HG03097 (cell line): ENCODE results near the gene RAB11FIP4.

ENCODE experiments used
- ATAC-seq: cut with Tn5 transposase; IDR thresholded peaks from one replicate; pipeline ENCODE4 v1.9.1; 2021; ENCODE audit not compliant: unreplicated experiment, low FRiP score

Gene RAB11FIP4

DNA sequence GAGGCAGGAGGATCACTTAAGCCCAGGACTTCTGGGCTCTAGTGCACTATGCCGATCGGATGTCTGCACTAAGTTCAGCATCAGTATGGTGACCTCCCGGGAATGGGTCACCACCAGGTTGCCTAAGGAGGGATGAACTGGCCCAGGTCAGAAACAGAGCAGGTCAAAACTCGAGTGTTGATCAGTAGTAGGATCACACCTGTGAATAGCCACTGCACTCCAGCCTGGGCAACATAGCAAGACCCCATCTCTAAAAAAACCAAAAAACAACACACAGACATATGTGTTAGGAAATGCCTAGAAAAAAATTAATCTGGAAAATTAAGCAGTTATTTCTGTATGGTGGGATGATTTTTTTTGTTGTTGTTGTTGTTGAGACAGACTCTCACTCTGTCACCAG is 127.0 kb downstream of the RAB11FIP4 start:
- ATAC-seq, result no peak

DNA sequence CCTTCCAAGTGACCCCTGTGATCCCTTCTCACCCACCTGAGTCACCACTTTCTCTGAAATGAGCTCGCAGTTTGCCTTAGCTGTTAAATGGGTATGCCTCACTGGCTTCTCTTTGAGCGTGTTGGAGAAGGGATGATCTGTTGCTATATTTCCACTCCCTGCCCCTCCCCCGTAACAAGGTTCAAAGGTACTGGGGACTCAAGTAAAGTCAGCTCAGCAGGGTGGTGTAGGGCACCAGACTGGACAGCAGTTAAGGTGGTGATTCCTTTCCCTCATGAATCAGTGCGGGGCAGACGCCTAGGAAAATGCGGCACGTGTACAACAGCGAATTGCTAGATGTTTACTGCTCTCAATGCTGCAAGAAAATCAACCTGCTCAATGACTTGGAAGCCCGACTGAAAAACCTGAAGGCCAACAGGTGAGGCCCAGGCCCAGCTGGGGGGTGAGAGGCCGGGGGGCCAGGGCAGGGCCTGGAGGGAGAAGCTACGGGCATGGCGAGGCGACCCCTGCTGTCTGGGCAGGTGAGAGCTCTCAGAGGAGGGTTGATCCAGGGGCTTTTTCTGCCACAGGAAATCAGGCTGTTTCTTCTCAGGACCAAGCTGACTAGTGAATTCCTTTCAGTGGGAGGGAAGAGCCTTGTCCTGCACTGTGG is 130.3 kb downstream of the RAB11FIP4 start:
- ATAC-seq, result no peak

GRCh38 chr17:31522284-31522931 is 130.9 kb downstream of the RAB11FIP4 start:
- no peak for ATAC-seq

DNA sequence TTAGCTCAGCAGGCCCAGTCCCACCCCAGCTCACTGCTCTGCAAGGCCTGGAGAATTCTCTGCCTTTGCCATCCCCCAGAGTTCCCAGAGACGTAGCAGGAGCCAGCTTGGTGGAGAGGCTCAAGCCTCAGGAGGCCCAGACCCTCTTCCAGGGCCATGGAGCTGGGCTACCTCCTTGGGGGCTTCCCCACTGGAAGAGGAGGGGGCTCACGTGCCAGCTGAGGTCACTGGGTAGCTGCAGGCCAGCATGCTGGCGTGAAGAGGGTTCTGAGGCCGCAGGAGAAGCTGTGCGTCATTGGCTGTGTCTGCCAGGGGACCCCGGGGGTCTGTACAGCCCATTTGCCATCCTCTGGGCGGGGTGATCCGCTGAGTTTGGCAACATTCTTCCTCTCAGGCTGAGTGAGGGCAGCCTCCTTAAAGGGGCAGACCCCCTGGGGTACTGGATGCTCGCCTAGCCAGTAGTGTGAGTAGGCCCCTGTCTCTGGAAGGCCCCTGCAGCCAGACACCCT is 131.6 kb downstream of the RAB11FIP4 start:
- ATAC-seq, result no peak

DNA sequence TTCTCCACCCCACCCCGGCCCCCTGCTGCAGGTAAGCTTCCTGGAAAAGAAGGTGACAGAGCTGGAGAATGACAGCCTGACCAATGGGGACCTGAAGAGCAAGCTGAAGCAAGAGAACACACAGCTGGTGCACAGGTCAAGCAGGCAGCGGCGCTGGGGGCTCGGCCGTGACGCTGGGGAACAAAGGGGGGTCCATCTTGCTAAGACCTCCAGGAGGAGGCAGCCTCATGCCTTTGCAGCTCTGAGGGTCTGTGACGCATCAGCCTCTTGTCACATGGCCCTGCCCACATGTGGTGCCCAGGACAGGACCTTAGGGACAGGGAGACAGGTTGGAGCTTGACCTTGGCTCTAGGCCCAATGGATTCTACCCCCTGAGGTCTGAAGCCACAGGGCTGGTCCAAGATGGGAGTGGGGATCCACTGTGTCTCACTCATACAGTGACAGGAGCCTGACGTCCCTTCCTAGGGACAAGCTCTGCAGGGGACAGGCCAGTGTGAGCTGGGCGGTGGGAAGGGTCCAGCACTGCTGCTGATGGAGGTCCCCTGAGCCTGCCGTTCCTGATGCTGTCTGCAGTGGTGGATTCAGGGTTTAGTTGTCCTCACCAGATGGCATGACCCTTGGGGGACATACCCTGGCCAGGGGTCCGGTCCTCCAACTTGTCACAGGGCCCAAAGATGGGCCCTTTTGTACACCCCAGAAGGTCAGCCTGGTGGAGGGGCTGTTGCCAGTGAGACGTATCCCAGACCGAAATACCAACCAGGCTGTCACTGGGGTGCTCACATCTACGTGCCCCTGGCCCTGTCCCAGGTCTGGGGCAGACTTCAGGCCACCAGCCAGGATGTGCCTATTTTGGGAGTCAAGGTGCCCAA is 132.6 kb downstream of the RAB11FIP4 start:
- ATAC-seq, result no peak

GRCh38 chr17:31524926-31525800 is 133.7 kb downstream of the RAB11FIP4 start:
- no peak for ATAC-seq

GRCh38 chr17:31525801-31526549 is 134.5 kb downstream of the RAB11FIP4 start:
- no peak for ATAC-seq

DNA sequence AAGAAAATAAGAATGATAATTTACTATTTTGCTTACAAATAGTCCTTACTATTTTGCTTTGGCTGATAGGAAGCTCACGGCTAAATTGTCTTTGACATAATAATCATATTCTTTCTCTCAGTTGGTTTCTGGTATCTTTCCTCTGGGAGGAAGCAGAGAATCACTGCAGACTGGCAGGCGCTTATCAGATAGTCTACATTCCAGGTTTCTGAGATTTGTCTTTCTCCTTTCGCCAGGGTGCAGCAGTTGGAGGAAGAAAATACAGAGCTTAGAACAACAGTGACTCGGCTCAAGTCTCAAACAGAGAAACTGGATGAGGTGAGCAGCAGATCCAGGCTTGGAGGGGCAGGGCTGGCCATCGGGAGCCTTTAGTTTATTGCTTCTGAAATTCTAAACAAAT is 136.1 kb downstream of the RAB11FIP4 start:
- no peak for ATAC-seq

- no peak for ATAC-seq
Measured at GRCh38 chr17:31528291-31528874, 136.9 kb downstream of the RAB11FIP4 start.

DNA sequence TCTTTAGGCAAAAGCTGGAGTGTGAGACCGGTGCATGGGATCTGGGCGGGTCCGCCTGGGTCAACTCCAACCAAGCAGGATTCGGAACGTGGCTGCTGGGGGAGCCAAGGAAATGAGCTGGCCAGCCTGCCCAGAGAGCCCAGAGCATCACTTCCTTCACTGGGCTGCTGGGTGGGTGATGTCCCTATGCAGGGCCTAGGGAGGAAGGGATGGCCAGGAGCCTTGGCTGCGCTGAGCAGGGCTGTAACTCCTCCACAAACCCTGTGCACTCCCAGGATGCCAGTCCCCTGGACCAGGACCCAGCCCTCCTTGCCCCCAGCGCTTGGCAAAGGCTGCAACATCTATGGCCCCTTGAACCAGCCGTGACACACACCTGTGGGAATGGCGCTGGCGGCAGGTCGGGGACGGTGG is 138.4 kb downstream of the RAB11FIP4 start:
- ATAC-seq, result no peak

GRCh38 chr17:31530391-31530985 is 139.0 kb downstream of the RAB11FIP4 start:
- ATAC-seq, result no peak

DNA sequence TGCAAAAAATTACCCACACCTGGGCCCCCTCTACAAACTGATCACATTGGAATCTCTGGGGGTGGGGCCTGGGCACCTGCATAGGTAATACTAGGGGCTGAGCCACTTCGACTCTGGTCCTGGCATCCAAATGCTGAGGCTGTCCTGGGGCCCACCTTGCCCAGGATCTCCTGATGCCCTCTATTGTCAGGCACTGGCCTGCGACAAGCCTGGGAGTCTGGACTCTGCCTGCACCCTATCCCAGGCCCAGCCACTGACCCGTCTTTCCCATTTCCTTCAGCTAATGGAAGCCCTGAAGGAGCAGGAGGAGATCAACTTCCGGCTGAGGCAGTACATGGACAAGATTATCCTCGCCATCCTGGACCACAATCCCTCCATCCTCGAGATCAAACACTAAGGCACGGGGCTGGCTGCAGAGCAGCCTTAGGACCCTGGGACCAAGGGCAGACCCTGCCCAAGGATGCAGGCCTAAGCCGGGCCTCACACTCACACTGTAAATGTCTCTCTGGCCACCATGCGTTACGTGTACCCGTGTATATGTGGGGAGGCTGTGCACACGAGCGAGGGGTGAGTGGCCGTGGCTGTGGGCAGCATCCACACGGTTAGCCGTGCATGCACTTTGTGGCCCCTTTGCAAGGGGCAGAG is 140.0 kb downstream of the RAB11FIP4 start:
- ATAC-seq, result no peak

GRCh38 chr17:31532081-31532480 is 140.6 kb downstream of the RAB11FIP4 start:
- no peak for ATAC-seq

- no peak for ATAC-seq
Measured at GRCh38 chr17:31532526-31532925, 141.1 kb downstream of the RAB11FIP4 start.

DNA sequence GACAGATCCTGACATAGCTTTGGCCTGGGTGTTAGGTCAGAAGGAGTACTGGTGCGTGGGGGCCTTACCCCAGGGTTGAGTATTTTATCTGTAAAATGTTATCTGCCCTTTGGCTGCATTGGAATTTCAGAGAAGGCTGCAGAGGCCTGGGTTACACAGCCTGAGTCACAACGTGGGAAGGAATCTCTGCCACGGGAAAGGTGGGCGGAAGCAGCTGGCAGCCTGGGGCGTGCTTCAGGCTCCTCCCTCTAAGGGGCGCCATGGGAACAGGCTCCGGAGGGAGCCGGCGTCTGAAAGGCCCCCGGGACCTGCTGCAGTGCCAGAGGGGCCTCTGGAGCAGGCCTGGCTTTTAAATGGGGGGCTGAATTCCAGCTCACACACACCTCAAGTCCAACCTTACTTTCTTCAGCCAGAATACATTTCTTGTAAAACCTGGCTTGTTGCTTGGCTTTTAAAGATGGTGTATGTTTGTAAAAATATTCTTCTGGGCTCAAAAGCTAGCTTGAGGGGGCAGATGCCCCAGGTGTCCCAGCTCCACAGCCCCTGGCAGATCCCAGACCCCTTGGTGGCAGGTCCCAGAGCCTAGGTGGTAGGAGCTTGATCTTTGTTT is 142.2 kb downstream of the RAB11FIP4 start:
- ATAC-seq, result no peak

GRCh38 chr17:31534223-31534888 is 142.9 kb downstream of the RAB11FIP4 start:
- no peak for ATAC-seq

DNA sequence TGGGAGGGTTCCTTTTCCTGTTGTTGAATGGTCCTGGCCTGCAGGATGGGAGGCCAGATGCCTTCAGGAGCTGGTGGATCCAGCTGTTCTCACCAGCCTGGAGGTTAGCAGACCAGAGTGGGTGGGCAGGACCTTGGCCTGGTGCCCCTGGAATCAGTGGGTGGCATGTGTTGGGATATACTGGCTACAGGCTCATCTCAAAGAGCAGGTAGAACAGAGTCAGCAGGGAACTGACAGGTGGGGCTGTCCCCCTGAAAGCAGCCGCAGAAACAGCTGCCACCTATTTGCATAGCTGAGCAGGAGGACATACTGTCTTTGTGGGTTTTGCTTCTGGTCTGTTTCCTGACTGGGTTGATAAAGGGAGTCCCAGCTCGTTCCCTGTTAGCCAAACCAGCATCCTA is 144.1 kb downstream of the RAB11FIP4 start:
- peak; percentile 63 for ATAC-seq
